NCI-H524 (cell line): ENCODE results near the gene SELENOM.

ENCODE experiments used
- DNase-seq, 2 experiments: peaks; one replicate each; lab custom pipeline; 2025; lab: John Stamatoyannopoulos, UW

Gene SELENOM

GRCh38 chr22:31091106-31091975, 16.0 kb downstream of the SELENOM start:
- no peak for DNase-seq

- DNase-seq: no peak
These were observed 16.9 kb downstream of the SELENOM start for GRCh38 chr22:31090217-31091085.

- DNase-seq: peak; percentile 25 to 59
These were observed 17.9 kb downstream of the SELENOM start for GRCh38 chr22:31089160-31090100.

GRCh38 chr22:31088233-31088986, 19.0 kb downstream of the SELENOM start:
- DNase-seq: no peak

- DNase-seq: no peak
These were observed 19.6 kb downstream of the SELENOM start for GRCh38 chr22:31087744-31088215.

- no peak for DNase-seq
These were observed 20.6 kb downstream of the SELENOM start for GRCh38 chr22:31086703-31087330.

GRCh38 chr22:31085928-31086327, 21.4 kb downstream of the SELENOM start:
- no peak for DNase-seq

GRCh38 chr22:31085493-31085824, 21.9 kb downstream of the SELENOM start:
- no peak for DNase-seq

GRCh38 chr22:31084811-31085492, 22.4 kb downstream of the SELENOM start:
- no peak for DNase-seq

GRCh38 chr22:31083923-31084810, 23.2 kb downstream of the SELENOM start:
- no peak for DNase-seq

GRCh38 chr22:31083377-31083768, 24.0 kb downstream of the SELENOM start:
- no peak for DNase-seq

GRCh38 chr22:31082606-31083376, 24.6 kb downstream of the SELENOM start:
- peak in 1 of 2 experiments; percentile 15 for DNase-seq

- no peak for DNase-seq
These were observed 25.3 kb downstream of the SELENOM start for GRCh38 chr22:31081963-31082605.

- peak; percentile 86 to 90 for DNase-seq
These were observed 26.3 kb downstream of the SELENOM start, which contains the start of gene SMTN for GRCh38 chr22:31080848-31081649. Gene SMTN, plus strand, starts transcription at chr22:31081318. Its CDS starts 1,941 bp downstream, at chr22:31083259.

GRCh38 chr22:31080164-31080847, 27.1 kb downstream of the SELENOM start:
- no peak for DNase-seq

- DNase-seq: no peak
These were observed 28.2 kb downstream of the SELENOM start for GRCh38 chr22:31079095-31079642.
